Embryonic facial prominence (tissue), 1 donor: ENCODE data around the gene CEP170B.

Source experiments
- DNase-seq: peaks from one replicate; pipeline ENCODE4 v3.0.0-alpha.2; 2016; ENCODE audit errors: extremely low spot score

CEP170B gene

GRCh38 chr14:104868060-104868740, 3.1 kb downstream of the CEP170B start:
- no peak for DNase-seq

GRCh38 chr14:104868811-104869572, 3.9 kb downstream of the CEP170B start:
- no peak for DNase-seq

- DNase-seq, result no peak
Measured at GRCh38 chr14:104869669-104870367, 4.8 kb downstream of the CEP170B start.

GRCh38 chr14:104870368-104871144, 5.5 kb downstream of the CEP170B start:
- DNase-seq, result no peak

GRCh38 chr14:104871145-104871655, 6.1 kb downstream of the CEP170B start:
- no peak for DNase-seq

- no peak for DNase-seq
Measured at GRCh38 chr14:104871656-104872468, 6.8 kb downstream of the CEP170B start.

GRCh38 chr14:104872469-104873341, 7.6 kb downstream of the CEP170B start:
- DNase-seq, result no peak

- DNase-seq, result no peak
Measured at GRCh38 chr14:104873380-104874055, 8.4 kb downstream of the CEP170B start.

- DNase-seq, result no peak
Measured at GRCh38 chr14:104874110-104874531, 9.1 kb downstream of the CEP170B start.

- DNase-seq, result no peak
Measured at GRCh38 chr14:104874571-104875411, 9.7 kb downstream of the CEP170B start.

GRCh38 chr14:104875412-104875751, 10.3 kb downstream of the CEP170B start:
- DNase-seq, result no peak

- no peak for DNase-seq
Measured at GRCh38 chr14:104875811-104876210, 10.7 kb downstream of the CEP170B start.

- DNase-seq, result no peak
Measured at GRCh38 chr14:104876251-104876699, 11.2 kb downstream of the CEP170B start.

GRCh38 chr14:104877066-104877805, 12.2 kb downstream of the CEP170B start:
- DNase-seq, result no peak

- DNase-seq, result no peak
Measured at GRCh38 chr14:104877806-104878550, 12.9 kb downstream of the CEP170B start.

GRCh38 chr14:104878582-104878981, 13.5 kb downstream of the CEP170B start:
- no peak for DNase-seq
